Measurements from ENCODE around the gene LNPK. TPM values are rescaled to one million over a fixed set of nuclear protein-coding genes. Genes with fewer than 3 reads are reported as not detected.

The LNPK gene
- total and polyA plus RNA-seq, 2 experiments from 2014 or later = 5.4 to 8.1 TPM

DNA sequence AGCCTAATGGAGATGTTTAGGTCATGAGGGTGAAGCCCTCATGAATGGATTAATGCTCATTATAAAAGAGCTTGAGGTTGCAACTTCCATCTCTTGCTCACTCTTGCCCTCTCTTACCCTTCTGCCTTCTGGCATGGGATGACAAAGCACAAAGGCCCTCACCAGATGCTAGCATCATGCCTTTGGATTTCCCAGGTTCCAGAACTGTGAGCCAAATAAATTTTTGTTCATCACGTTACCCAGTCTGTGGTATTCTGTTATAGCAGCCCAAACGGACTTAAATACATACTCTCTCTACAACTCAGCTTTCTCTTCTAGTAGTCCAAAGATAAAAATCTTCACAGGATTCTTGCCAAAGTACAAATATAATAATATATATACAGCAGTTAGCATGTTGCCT is 75.8 kb downstream of the LNPK start:
- ATAC-seq (no peak), DNase-seq (ENCODE audit: low spot score) (no peak)
- Histone ChIP-seq H3K27ac (ENCODE audit: low read depth) (no peak overlapping the region), H2AFZ (no peak overlapping the region), H3K36me3 (ENCODE audit: insufficient read depth) (no peaks in the 10 kb centered on the region), H3K4me3 (no peak overlapping the region), H3K4me2 (no peak overlapping the region), H3F3A (replicated peaks; ENCODE audit: low read depth) (no peaks in the 10 kb centered on the region), H4K20me1 (replicated peaks; ENCODE audit: insufficient read depth) (no peaks in the 10 kb centered on the region), H3K27me3 (ENCODE audit: insufficient read depth) (no peaks in the 10 kb centered on the region), H3K9me2 (ENCODE audit: insufficient read depth) (no peaks in the 10 kb centered on the region), H3K79me2 (replicated peaks; ENCODE audit: insufficient read depth) (no peaks in the 10 kb centered on the region), H3K4me1 (ENCODE audit: insufficient read depth) (no peaks in the 10 kb centered on the region)
- H3K36me3 Mint-ChIP-seq (ENCODE audit: low read depth) = no peaks in the 10 kb centered on the region
- no peak for TF ChIP-seq EZH2phosphoT487 (IDR thresholded peaks at IDR 0.05; ENCODE audit: unreplicated experiment)
- no peak for TF ChIP-seq CREB1 (CRISPR knock-in tag; IDR thresholded peaks at IDR 0.05; ENCODE audit: low read depth)
- TF ChIP-seq STAT1 (IDR thresholded peaks at IDR 0.05; ENCODE audit: unreplicated experiment) = no peak
- TF ChIP-seq JUNB (IDR thresholded peaks at IDR 0.05; ENCODE audit: unreplicated experiment) = no peak
- TF ChIP-seq, protein P1, sequence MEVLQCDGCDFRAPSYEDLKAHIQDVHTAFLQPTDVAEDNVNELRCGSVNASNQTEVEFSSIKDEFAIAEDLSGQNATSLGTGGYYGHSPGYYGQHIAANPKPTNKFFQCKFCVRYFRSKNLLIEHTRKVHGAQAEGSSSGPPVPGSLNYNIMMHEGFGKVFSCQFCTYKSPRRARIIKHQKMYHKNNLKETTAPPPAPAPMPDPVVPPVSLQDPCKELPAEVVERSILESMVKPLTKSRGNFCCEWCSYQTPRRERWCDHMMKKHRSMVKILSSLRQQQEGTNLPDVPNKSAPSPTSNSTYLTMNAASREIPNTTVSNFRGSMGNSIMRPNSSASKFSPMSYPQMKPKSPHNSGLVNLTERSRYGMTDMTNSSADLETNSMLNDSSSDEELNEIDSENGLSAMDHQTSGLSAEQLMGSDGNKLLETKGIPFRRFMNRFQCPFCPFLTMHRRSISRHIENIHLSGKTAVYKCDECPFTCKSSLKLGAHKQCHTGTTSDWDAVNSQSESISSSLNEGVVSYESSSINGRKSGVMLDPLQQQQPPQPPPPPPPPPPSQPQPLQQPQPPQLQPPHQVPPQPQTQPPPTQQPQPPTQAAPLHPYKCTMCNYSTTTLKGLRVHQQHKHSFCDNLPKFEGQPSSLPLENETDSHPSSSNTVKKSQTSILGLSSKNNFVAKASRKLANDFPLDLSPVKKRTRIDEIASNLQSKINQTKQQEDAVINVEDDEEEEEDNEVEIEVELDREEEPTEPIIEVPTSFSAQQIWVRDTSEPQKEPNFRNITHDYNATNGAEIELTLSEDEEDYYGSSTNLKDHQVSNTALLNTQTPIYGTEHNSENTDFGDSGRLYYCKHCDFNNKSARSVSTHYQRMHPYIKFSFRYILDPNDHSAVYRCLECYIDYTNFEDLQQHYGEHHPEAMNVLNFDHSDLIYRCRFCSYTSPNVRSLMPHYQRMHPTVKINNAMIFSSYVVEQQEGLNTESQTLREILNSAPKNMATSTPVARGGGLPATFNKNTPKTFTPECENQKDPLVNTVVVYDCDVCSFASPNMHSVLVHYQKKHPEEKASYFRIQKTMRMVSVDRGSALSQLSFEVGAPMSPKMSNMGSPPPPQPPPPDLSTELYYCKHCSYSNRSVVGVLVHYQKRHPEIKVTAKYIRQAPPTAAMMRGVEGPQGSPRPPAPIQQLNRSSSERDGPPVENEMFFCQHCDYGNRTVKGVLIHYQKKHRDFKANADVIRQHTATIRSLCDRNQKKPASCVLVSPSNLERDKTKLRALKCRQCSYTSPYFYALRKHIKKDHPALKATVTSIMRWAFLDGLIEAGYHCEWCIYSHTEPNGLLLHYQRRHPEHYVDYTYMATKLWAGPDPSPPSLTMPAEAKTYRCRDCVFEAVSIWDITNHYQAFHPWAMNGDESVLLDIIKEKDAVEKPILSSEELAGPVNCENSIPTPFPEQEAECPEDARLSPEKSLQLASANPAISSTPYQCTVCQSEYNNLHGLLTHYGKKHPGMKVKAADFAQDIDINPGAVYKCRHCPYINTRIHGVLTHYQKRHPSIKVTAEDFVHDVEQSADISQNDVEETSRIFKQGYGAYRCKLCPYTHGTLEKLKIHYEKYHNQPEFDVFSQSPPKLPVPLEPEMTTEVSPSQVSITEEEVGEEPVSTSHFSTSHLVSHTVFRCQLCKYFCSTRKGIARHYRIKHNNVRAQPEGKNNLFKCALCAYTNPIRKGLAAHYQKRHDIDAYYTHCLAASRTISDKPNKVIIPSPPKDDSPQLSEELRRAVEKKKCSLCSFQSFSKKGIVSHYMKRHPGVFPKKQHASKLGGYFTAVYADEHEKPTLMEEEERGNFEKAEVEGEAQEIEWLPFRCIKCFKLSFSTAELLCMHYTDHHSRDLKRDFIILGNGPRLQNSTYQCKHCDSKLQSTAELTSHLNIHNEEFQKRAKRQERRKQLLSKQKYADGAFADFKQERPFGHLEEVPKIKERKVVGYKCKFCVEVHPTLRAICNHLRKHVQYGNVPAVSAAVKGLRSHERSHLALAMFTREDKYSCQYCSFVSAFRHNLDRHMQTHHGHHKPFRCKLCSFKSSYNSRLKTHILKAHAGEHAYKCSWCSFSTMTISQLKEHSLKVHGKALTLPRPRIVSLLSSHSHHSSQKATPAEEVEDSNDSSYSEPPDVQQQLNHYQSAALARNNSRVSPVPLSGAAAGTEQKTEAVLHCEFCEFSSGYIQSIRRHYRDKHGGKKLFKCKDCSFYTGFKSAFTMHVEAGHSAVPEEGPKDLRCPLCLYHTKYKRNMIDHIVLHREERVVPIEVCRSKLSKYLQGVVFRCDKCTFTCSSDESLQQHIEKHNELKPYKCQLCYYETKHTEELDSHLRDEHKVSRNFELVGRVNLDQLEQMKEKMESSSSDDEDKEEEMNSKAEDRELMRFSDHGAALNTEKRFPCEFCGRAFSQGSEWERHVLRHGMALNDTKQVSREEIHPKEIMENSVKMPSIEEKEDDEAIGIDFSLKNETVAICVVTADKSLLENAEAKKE (CRISPR knock-in tag; IDR thresholded peaks at IDR 0.05) = no peak
- no peak for TF ChIP-seq NANOG (IDR thresholded peaks at IDR 0.05; ENCODE audit: borderline replicate concordance)
- TF ChIP-seq, protein P2, sequence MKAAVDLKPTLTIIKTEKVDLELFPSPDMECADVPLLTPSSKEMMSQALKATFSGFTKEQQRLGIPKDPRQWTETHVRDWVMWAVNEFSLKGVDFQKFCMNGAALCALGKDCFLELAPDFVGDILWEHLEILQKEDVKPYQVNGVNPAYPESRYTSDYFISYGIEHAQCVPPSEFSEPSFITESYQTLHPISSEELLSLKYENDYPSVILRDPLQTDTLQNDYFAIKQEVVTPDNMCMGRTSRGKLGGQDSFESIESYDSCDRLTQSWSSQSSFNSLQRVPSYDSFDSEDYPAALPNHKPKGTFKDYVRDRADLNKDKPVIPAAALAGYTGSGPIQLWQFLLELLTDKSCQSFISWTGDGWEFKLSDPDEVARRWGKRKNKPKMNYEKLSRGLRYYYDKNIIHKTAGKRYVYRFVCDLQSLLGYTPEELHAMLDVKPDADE (IDR thresholded peaks at IDR 0.05) = no peak
- TF ChIP-seq ZNF331 (CRISPR knock-in tag; IDR thresholded peaks at IDR 0.05; ENCODE audit: low read depth) = no peak
- no peak for TF ChIP-seq POLR2AphosphoS5 (IDR thresholded peaks at IDR 0.05; ENCODE audit: low read depth)
- no peak for TF ChIP-seq EZH2 (IDR thresholded peaks at IDR 0.05; ENCODE audit: low read depth, unreplicated experiment)
- TF ChIP-seq, protein P3, sequence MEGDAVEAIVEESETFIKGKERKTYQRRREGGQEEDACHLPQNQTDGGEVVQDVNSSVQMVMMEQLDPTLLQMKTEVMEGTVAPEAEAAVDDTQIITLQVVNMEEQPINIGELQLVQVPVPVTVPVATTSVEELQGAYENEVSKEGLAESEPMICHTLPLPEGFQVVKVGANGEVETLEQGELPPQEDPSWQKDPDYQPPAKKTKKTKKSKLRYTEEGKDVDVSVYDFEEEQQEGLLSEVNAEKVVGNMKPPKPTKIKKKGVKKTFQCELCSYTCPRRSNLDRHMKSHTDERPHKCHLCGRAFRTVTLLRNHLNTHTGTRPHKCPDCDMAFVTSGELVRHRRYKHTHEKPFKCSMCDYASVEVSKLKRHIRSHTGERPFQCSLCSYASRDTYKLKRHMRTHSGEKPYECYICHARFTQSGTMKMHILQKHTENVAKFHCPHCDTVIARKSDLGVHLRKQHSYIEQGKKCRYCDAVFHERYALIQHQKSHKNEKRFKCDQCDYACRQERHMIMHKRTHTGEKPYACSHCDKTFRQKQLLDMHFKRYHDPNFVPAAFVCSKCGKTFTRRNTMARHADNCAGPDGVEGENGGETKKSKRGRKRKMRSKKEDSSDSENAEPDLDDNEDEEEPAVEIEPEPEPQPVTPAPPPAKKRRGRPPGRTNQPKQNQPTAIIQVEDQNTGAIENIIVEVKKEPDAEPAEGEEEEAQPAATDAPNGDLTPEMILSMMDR (conservative IDR thresholded peaks at IDR 0.05; ENCODE audit: low read depth in 2 of 2) = no peak
- TF ChIP-seq ZNF114 (CRISPR knock-in tag; IDR thresholded peaks at IDR 0.05) = no peak
- TF ChIP-seq, protein P4, sequence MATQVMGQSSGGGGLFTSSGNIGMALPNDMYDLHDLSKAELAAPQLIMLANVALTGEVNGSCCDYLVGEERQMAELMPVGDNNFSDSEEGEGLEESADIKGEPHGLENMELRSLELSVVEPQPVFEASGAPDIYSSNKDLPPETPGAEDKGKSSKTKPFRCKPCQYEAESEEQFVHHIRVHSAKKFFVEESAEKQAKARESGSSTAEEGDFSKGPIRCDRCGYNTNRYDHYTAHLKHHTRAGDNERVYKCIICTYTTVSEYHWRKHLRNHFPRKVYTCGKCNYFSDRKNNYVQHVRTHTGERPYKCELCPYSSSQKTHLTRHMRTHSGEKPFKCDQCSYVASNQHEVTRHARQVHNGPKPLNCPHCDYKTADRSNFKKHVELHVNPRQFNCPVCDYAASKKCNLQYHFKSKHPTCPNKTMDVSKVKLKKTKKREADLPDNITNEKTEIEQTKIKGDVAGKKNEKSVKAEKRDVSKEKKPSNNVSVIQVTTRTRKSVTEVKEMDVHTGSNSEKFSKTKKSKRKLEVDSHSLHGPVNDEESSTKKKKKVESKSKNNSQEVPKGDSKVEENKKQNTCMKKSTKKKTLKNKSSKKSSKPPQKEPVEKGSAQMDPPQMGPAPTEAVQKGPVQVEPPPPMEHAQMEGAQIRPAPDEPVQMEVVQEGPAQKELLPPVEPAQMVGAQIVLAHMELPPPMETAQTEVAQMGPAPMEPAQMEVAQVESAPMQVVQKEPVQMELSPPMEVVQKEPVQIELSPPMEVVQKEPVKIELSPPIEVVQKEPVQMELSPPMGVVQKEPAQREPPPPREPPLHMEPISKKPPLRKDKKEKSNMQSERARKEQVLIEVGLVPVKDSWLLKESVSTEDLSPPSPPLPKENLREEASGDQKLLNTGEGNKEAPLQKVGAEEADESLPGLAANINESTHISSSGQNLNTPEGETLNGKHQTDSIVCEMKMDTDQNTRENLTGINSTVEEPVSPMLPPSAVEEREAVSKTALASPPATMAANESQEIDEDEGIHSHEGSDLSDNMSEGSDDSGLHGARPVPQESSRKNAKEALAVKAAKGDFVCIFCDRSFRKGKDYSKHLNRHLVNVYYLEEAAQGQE (IDR thresholded peaks at IDR 0.05; ENCODE audit: unreplicated experiment) = no peak
- no peak overlapping the region for H3K4me3 Mint-ChIP-seq
- no peaks in the 10 kb centered on the region for H3K9me3 Mint-ChIP-seq
- no peak overlapping the region; the same call in 1 of the 2 replicates for H3K27ac Mint-ChIP-seq
- H3K27me3 Mint-ChIP-seq (ENCODE audit: insufficient read depth, low read depth, poor library complexity) = peaks cover 4% of the 10 kb centered on the region
- peaks cover 11% of the 10 kb centered on the region for H3K4me1 Mint-ChIP-seq
